Endothelial cell (in vitro differentiated cells): ENCODE data around the gene SLC25A13. TPM values are rescaled to one million over a fixed set of nuclear protein-coding genes. Genes with fewer than 3 reads are reported as not detected.

ENCODE experiments used
- DNase-seq: peaks from one replicate; pipeline ENCODE4 v3.0.0; 2021; ENCODE audit warnings: low spot score
- H3K27ac Mint-ChIP-seq: one replicate; pipeline ENCODE4 v1.8.0; 2021; ENCODE audit warnings: mixed read lengths, inconsistent platforms; ENCODE audit not compliant: unreplicated experiment
- H3K27me3 Mint-ChIP-seq: one replicate; pipeline ENCODE4 v1.8.0; 2021; ENCODE audit warnings: mild to moderate bottlenecking, moderate library complexity, mixed read lengths, inconsistent platforms; ENCODE audit not compliant: unreplicated experiment
- H3K36me3 Mint-ChIP-seq: one replicate; pipeline ENCODE4 v1.8.0; 2021; ENCODE audit warnings: mild to moderate bottlenecking, low read depth, mixed read lengths, inconsistent platforms; ENCODE audit not compliant: unreplicated experiment
- H3K4me1 Mint-ChIP-seq: one replicate; pipeline ENCODE4 v1.8.0; 2021; ENCODE audit warnings: mild to moderate bottlenecking, mixed read lengths, inconsistent platforms; ENCODE audit not compliant: unreplicated experiment
- H3K4me3 Mint-ChIP-seq: one replicate; pipeline ENCODE4 v1.8.0; 2021; ENCODE audit warnings: mild to moderate bottlenecking, mixed read lengths, inconsistent platforms; ENCODE audit not compliant: unreplicated experiment
- H3K9me3 Mint-ChIP-seq: one replicate; pipeline ENCODE4 v1.8.0; 2021; ENCODE audit warnings: mixed read lengths, inconsistent platforms; ENCODE audit not compliant: unreplicated experiment
- CTCF ChIP-seq: fragments of 200-600 bp; sonication (generic); IDR thresholded peaks from one replicate; pipeline ENCODE4 v1.5.0; 2021; ENCODE audit warnings: antibody characterized with exemption; ENCODE audit not compliant: unreplicated experiment
- total RNA-seq: library from RNA; stranded (reverse); fragmentation: NEBNext Ultra II Directional; extraction: Animal tissue kit (Norgen Biotek cat#: 25700); gene quantifications from one replicate; pipeline ENCODE4 v1.2.1, GENCODE V29; 2021; ENCODE audit not compliant: unreplicated experiment

SLC25A13 gene
- total RNA-seq, 1 donor from 2014 or later, result 69.6 TPM

- TF ChIP-seq CTCF, result no peak
- no peak overlapping the region for H3K4me3 Mint-ChIP-seq
Measured at GRCh38 chr7:96246919-96247318, 75.0 kb downstream of the SLC25A13 start.

GRCh38 chr7:96244992-96245292 lies 77.0 kb downstream of the SLC25A13 start:
- no peak for TF ChIP-seq CTCF
- no peak overlapping the region for H3K4me3 Mint-ChIP-seq
- H3K27me3 Mint-ChIP-seq, result no peaks in the 10 kb centered on the region
- peaks cover 18% of the 10 kb centered on the region for H3K4me1 Mint-ChIP-seq
- no peaks in the 10 kb centered on the region for H3K9me3 Mint-ChIP-seq
- H3K27ac Mint-ChIP-seq, result no peak overlapping the region
- H3K36me3 Mint-ChIP-seq, result no peaks in the 10 kb centered on the region
- no peak for DNase-seq

More at GRCh38 chr7:96246919-96247318, 75.0 kb downstream of the SLC25A13 start:
- Mint-ChIP-seq H3K9me3 (no peaks in the 10 kb centered on the region), H3K36me3 (peaks cover 8% of the 10 kb centered on the region), H3K27me3 (no peaks in the 10 kb centered on the region), H3K4me1 (peaks cover 21% of the 10 kb centered on the region), H3K27ac (no peak overlapping the region)
- no peak for DNase-seq

- Mint-ChIP-seq H3K27me3 (no peaks in the 10 kb centered on the region), H3K36me3 (no peaks in the 10 kb centered on the region), H3K9me3 (no peaks in the 10 kb centered on the region), H3K4me3 (no peak overlapping the region), H3K27ac (no peak overlapping the region), H3K4me1 (peaks cover 20% of the 10 kb centered on the region)
- no peak for TF ChIP-seq CTCF
- no peak for DNase-seq
Measured at GRCh38 chr7:96244244-96244991, 77.5 kb downstream of the SLC25A13 start.

GRCh38 chr7:96243241-96243640 lies 78.7 kb downstream of the SLC25A13 start:
- Mint-ChIP-seq H3K27ac (no peak overlapping the region), H3K4me3 (no peak overlapping the region), H3K27me3 (no peaks in the 10 kb centered on the region), H3K36me3 (no peaks in the 10 kb centered on the region), H3K4me1 (peaks cover 27% of the 10 kb centered on the region), H3K9me3 (no peaks in the 10 kb centered on the region)
- no peak for DNase-seq
- no peak for TF ChIP-seq CTCF

- Mint-ChIP-seq H3K4me1 (peaks cover 34% of the 10 kb centered on the region), H3K27me3 (no peaks in the 10 kb centered on the region), H3K27ac (no peak overlapping the region), H3K4me3 (no peak overlapping the region), H3K9me3 (no peaks in the 10 kb centered on the region), H3K36me3 (no peaks in the 10 kb centered on the region)
- DNase-seq, result no peak
- no peak for TF ChIP-seq CTCF
Measured at GRCh38 chr7:96241855-96242254, 80.0 kb downstream of the SLC25A13 start.
